Osteoblast (primary cell): ENCODE data around the gene PHF14. TPM values are rescaled to one million over a fixed set of nuclear protein-coding genes. Genes with fewer than 3 reads are reported as not detected.

Source experiments
- DNase-seq: peaks from one replicate; pipeline ENCODE4 v3.0.0; 2011; ENCODE audit warnings: low spot score, mixed read lengths; ENCODE audit not compliant: insufficient read length; ENCODE audit errors: missing footprints
- H2AFZ ChIP-seq: 2 replicates; pipeline ENCODE4 v1.6.0; 2011; ENCODE audit warnings: mild to moderate bottlenecking, low read length
- H3K27ac ChIP-seq: 2 replicates; pipeline ENCODE4 v1.5.1; 2011; ENCODE audit warnings: mild to moderate bottlenecking, low read depth, low read length, moderate library complexity
- H3K27me3 ChIP-seq: 2 replicates; pipeline ENCODE4 v1.6.0; 2012; ENCODE audit warnings: mild to moderate bottlenecking, control low read depth, inconsistent platforms, low read length, moderate library complexity; ENCODE audit not compliant: insufficient read depth
- H3K36me3 ChIP-seq: 2 replicates; pipeline ENCODE4 v1.5.1; 2011; ENCODE audit warnings: mild to moderate bottlenecking, low read length, control low read depth, moderate library complexity; ENCODE audit not compliant: insufficient read depth
- H3K4me1 ChIP-seq: 2 replicates; pipeline ENCODE4 v1.5.1; 2011; ENCODE audit warnings: mild to moderate bottlenecking, low read length, control low read depth, moderate library complexity; ENCODE audit not compliant: insufficient read depth
- H3K4me2 ChIP-seq: 2 replicates; pipeline ENCODE4 v1.6.0; 2011; ENCODE audit warnings: mild to moderate bottlenecking, low read length; ENCODE audit not compliant: insufficient read depth
- H3K4me3 ChIP-seq: fragments of 200-600 bp; sonication (generic); 3 replicates; pipeline ENCODE4 v1.5.1; 2012; ENCODE audit warnings: mild to moderate bottlenecking, low read length, inconsistent platforms; ENCODE audit not compliant: insufficient read depth
- H3K79me2 ChIP-seq: 2 replicates; pipeline ENCODE4 v1.6.0; 2012; ENCODE audit warnings: mild to moderate bottlenecking, low read length, control low read depth, inconsistent platforms; ENCODE audit not compliant: insufficient read depth
- H3K9me3 ChIP-seq: 2 replicates; pipeline ENCODE4 v1.5.1; 2011; ENCODE audit warnings: low read depth, low read length, control low read depth
- H4K20me1 ChIP-seq: 2 replicates; pipeline ENCODE4 v1.6.0; 2012; ENCODE audit warnings: mild to moderate bottlenecking, low read length, control low read depth; ENCODE audit not compliant: insufficient read depth
- total RNA-seq: library from RNA; depleted of rRNA; stranded (reverse); fragments of >200 nt; gene quantifications from 2 replicates; pipeline ENCODE4 v1.2.3, GENCODE V29; 2012
- TF ChIP-seq, protein P1 (sequence below): IDR thresholded peaks from 2 replicates; pipeline ENCODE4 v1.5.1; 2011; ENCODE audit warnings: mild to moderate bottlenecking, low read depth, low read length, moderate library complexity; ENCODE audit errors: extremely low read depth

PHF14 gene
- total RNA-seq, 1 donor: 36.9 TPM

DNA sequence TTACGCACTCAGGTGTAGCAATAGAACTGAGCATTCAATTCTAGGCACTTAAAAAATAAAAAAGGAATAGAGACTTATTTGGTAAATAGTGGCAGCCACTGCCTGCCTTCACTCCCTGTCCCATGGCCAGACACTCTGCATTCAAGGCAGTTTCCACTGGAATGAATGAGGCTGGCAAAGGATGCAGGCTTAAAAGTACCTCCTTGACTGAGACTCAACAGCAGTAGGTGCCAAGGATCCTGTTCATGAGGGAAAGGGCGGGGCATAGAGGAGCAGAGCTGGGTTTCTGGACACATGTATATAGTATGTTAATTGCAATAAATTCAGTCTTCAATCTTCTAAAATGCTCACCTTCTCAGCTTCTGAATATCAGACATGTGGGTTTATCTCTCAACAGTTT is 242.6 kb downstream of the PHF14 start:
- H3K4me3 ChIP-seq: no peak overlapping the region
- H3K9me3 ChIP-seq: no peaks in the 10 kb centered on the region
- no peak overlapping the region for H3K27ac ChIP-seq
- no peak for DNase-seq
- H3K4me2 ChIP-seq: no peak overlapping the region
- H4K20me1 ChIP-seq: no peaks in the 10 kb centered on the region
- H3K79me2 ChIP-seq: no peaks in the 10 kb centered on the region
- no peak overlapping the region for H2AFZ ChIP-seq
- H3K4me1 ChIP-seq: peaks cover 2% of the 10 kb centered on the region
- TF ChIP-seq, protein P1, sequence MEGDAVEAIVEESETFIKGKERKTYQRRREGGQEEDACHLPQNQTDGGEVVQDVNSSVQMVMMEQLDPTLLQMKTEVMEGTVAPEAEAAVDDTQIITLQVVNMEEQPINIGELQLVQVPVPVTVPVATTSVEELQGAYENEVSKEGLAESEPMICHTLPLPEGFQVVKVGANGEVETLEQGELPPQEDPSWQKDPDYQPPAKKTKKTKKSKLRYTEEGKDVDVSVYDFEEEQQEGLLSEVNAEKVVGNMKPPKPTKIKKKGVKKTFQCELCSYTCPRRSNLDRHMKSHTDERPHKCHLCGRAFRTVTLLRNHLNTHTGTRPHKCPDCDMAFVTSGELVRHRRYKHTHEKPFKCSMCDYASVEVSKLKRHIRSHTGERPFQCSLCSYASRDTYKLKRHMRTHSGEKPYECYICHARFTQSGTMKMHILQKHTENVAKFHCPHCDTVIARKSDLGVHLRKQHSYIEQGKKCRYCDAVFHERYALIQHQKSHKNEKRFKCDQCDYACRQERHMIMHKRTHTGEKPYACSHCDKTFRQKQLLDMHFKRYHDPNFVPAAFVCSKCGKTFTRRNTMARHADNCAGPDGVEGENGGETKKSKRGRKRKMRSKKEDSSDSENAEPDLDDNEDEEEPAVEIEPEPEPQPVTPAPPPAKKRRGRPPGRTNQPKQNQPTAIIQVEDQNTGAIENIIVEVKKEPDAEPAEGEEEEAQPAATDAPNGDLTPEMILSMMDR: no peak
- no peaks in the 10 kb centered on the region for H3K27me3 ChIP-seq
- H3K36me3 ChIP-seq: no peaks in the 10 kb centered on the region

DNA sequence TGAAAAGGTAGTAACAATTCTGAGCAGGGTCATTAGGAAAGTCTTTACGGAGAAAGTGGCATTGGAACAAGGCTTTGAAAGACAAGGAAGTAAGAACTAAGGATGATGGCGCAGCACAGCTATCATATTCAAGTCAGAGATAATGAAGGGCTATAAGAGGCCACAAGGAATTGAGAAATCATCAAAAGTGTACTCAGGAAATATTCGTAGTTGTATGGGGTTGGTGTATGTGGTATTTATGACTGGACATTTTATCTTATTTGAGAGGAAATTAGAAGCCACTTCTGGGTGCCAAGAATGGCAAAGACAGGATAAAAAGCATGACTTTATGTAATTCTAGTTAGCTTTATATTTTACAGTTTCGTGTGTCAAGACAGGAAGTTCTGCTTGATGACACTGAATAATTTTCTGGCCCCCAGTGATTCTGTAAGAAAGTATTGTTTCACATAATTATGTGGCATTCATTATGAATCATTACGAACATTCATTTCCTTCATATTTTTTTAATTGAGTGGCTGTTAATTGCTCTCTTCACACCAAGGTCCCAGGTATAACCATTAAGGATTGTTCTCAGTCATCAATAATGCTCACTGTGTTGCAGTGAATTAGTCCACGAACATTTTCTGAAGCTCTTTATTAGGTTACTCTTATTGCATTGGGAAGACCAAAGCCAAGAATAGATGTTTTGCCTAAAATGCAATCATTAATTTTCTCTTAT is 244.3 kb downstream of the PHF14 start:
- DNase-seq: no peak
- Histone ChIP-seq H4K20me1 (no peaks in the 10 kb centered on the region), H2AFZ (no peak overlapping the region), H3K4me3 (no peak overlapping the region), H3K9me3 (no peaks in the 10 kb centered on the region), H3K79me2 (no peaks in the 10 kb centered on the region), H3K4me1 (no peaks in the 10 kb centered on the region), H3K27ac (no peak overlapping the region), H3K27me3 (no peaks in the 10 kb centered on the region), H3K36me3 (no peaks in the 10 kb centered on the region), H3K4me2 (no peak overlapping the region)
- TF ChIP-seq, protein P1: no peak
